Neuronal stem cell (in vitro differentiated cells): ENCODE data around the gene STXBP1.

ENCODE experiments used
- DNase-seq: peaks from one replicate; pipeline ENCODE4 v3.0.0-alpha.2; 2013; ENCODE audit warnings: low spot score
- H2AFZ ChIP-seq: one replicate; pipeline ENCODE4 v1.6.1; 2013; ENCODE audit warnings: mild to moderate bottlenecking, low read length, inconsistent platforms
- H2AK5ac ChIP-seq: 2 replicates; pipeline ENCODE4 v1.6.1; 2013; ENCODE audit warnings: low read depth, mild to moderate bottlenecking, inconsistent platforms, low read length, moderate library complexity, mixed read lengths
- H2BK120ac ChIP-seq: 2 replicates; pipeline ENCODE4 v1.6.1; 2013; ENCODE audit warnings: low read depth, mild to moderate bottlenecking, inconsistent platforms, low read length, moderate library complexity, mixed read lengths
- H2BK12ac ChIP-seq: one replicate; pipeline ENCODE4 v1.6.1; 2013; ENCODE audit warnings: low read length, inconsistent platforms
- H2BK15ac ChIP-seq: 2 replicates; pipeline ENCODE4 v1.6.1; 2013; ENCODE audit warnings: mild to moderate bottlenecking, low read length, inconsistent platforms, mixed read lengths
- H2BK5ac ChIP-seq: one replicate; pipeline ENCODE4 v1.6.1; 2013; ENCODE audit warnings: inconsistent platforms, mild to moderate bottlenecking, low read length, moderate library complexity
- H3K14ac ChIP-seq: one replicate; pipeline ENCODE4 v1.6.1; 2013; ENCODE audit warnings: low read length, inconsistent platforms
- H3K18ac ChIP-seq: 2 replicates; pipeline ENCODE4 v1.6.1; 2013; ENCODE audit warnings: low read length, inconsistent platforms
- H3K23ac ChIP-seq: 2 replicates; pipeline ENCODE4 v1.6.1; 2013; ENCODE audit warnings: low read depth, mild to moderate bottlenecking, mixed read lengths, low read length, inconsistent platforms; ENCODE audit not compliant: poor library complexity
- H3K27ac ChIP-seq: replicated peaks from 3 replicates; pipeline ENCODE4 v1.5.1; 2013; ENCODE audit warnings: low read length, inconsistent platforms
- H3K27me3 ChIP-seq, 3 experiments: 2 replicates each; pipeline ENCODE4 v1.6.1; 2013; ENCODE audit warnings: low read length in 3 of 3, mild to moderate bottlenecking in 2 of 3, inconsistent platforms in 1 of 3, low read depth in 1 of 3, mixed read lengths in 1 of 3, moderate library complexity in 1 of 3; ENCODE audit not compliant: control insufficient read depth in 3 of 3, insufficient read depth in 3 of 3
- H3K36me3 ChIP-seq, 2 donors: replicated peaks in 1 of 2; 2 replicates each; pipeline ENCODE4 v1.6.1; 2013; ENCODE audit warnings: low read length in 2 of 2; ENCODE audit not compliant: control insufficient read depth in 2 of 2, insufficient read depth in 2 of 2
- H3K4ac ChIP-seq: 2 replicates; pipeline ENCODE4 v1.6.1; 2013; ENCODE audit warnings: inconsistent platforms, mild to moderate bottlenecking, low read length, moderate library complexity
- H3K4me1 ChIP-seq, 2 donors: 1 replicate in 1 of 2; 2 replicates in 1 of 2; pipeline ENCODE4 v1.6.1; 2013; ENCODE audit warnings: low read length in 2 of 2, low read depth in 1 of 2; ENCODE audit not compliant: control insufficient read depth in 2 of 2, insufficient read depth in 1 of 2
- H3K4me2 ChIP-seq: one replicate; pipeline ENCODE4 v1.6.1; 2013; ENCODE audit warnings: mild to moderate bottlenecking, low read length, inconsistent platforms; ENCODE audit not compliant: insufficient read depth, poor library complexity, severe bottlenecking
- H3K4me3 ChIP-seq, 2 donors: 2 replicates each; pipeline ENCODE4 v1.5.1; 2013; ENCODE audit warnings: low read length in 2 of 2, mild to moderate bottlenecking in 2 of 2, inconsistent platforms in 1 of 2, moderate library complexity in 1 of 2
- H3K79me1 ChIP-seq: one replicate; pipeline ENCODE4 v1.6.1; 2013; ENCODE audit warnings: low read depth, mild to moderate bottlenecking, inconsistent platforms, low read length, moderate library complexity
- H3K9ac ChIP-seq: one replicate; pipeline ENCODE4 v1.6.1; 2013; ENCODE audit warnings: mild to moderate bottlenecking, low read depth, low read length, inconsistent platforms; ENCODE audit not compliant: poor library complexity
- H3K9me3 ChIP-seq, 2 donors: replicated peaks in 1 of 2; 2 replicates each; pipeline versions ENCODE3 to v1.6.1; 2013; ENCODE audit warnings: low read length in 2 of 2, mild to moderate bottlenecking in 2 of 2, inconsistent platforms in 1 of 2, low read depth in 1 of 2, mixed read lengths in 1 of 2, moderate library complexity in 1 of 2; ENCODE audit not compliant: control insufficient read depth in 2 of 2, insufficient read depth in 1 of 2
- H4K8ac ChIP-seq: one replicate; pipeline ENCODE4 v1.6.1; 2013; ENCODE audit warnings: low read depth, mild to moderate bottlenecking, inconsistent platforms, low read length, moderate library complexity
- H4K91ac ChIP-seq: one replicate; pipeline ENCODE4 v1.6.1; 2013; ENCODE audit warnings: low read length, low read depth, mild to moderate bottlenecking, inconsistent platforms; ENCODE audit not compliant: poor library complexity
- WGBS, 2 donors: extraction: QIAGEN DNeasy Blood & Tissue Kit; methylation state at CpG; one replicate each; pipeline ENCODE4 v1.1.7; 2013; ENCODE audit warnings: missing lambda C conversion rate in 2 of 2, mixed read lengths in 1 of 2; ENCODE audit not compliant: insufficient read length in 2 of 2, insufficient replicate concordance in 1 of 2; ENCODE audit errors: extremely low coverage in 2 of 2; 5-methylcytosine and 5-hydroxymethylcytosine counted together

Gene STXBP1

DNA sequence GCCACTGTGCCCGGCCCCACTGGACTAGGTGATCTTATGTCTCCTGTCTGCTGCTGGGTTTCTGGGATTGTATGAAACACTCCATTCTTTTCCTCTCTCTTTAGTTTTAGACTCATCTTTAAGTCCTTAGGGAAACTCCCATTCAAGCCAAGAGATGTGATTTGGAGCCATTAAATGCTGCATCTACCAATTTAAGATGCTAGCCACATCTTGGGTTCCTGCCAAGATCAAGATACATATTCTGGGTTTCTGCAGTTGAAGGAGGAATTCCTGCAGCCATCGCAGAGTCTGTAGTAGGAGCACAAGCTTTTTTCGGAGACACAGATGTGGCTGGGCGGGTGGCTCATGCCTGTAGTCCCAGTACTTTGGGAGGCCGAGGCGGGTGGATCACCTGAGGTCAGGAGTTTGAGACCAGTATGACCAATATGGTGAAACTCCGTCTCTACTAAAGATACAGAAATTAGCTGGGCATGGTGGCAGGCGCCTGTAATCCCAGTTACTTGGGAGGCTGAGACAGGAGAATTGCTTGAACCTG, 23.2 kb downstream of the STXBP1 start:
- Histone ChIP-seq H3K9me3 (no peaks in the 10 kb centered on the region), H3K79me1 (no peaks in the 10 kb centered on the region), H3K4ac (no peak overlapping the region), H3K4me3 (no peak overlapping the region), H3K18ac (no peak overlapping the region), H3K9ac (no peak overlapping the region), H2BK5ac (no peak overlapping the region), H4K91ac (no peak overlapping the region), H2AK5ac (no peak overlapping the region), H3K4me1 (peaks cover 0 to 4% of the 10 kb centered on the region in 2 donors), H3K36me3 (no peaks in the 10 kb centered on the region), H2BK12ac (no peak overlapping the region), H3K27ac (no peak overlapping the region), H2AFZ (no peak overlapping the region), H3K23ac (no peak overlapping the region), H3K27me3 (no peaks in the 10 kb centered on the region), H2BK15ac (no peak overlapping the region), H4K8ac (no peak overlapping the region), H3K4me2 (no peak overlapping the region), H3K14ac (no peak overlapping the region), H2BK120ac (no peak overlapping the region)
- DNase-seq: no peak
- no CpG with 5 or more reads among the region's 8 CpGs for WGBS, 2 donors

DNA sequence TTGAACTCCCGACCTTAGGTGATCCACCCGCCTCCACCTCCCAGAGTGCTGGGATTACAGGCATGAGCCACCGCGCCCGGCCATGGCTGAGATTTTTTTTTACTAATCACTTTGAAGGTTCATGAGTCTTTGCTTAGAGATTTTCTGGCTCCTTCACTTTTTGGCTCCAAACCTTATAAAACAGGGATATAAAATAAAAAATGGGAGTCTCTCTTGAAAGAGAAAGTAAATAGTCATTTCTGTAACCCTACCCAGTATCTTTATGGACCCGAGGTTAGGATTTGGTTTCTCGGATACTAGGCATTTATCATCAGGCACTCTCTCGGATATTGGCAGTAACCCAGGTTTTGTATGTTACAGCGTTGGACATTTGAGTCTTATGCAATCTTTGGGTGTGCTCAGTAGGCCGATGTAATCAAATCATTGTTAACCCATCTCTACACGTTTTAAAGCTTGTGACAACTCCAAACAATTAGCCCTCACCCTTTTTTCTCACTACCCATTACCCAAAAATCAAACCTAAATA, 25.3 kb downstream of the STXBP1 start:
- Histone ChIP-seq H4K8ac (no peak overlapping the region), H3K4ac (no peak overlapping the region), H2BK12ac (no peak overlapping the region), H3K14ac (no peak overlapping the region), H3K27me3 (no peaks in the 10 kb centered on the region), H3K9ac (no peak overlapping the region), H3K79me1 (no peaks in the 10 kb centered on the region), H2BK120ac (no peak overlapping the region), H3K36me3 (no peaks in the 10 kb centered on the region), H2AK5ac (no peak overlapping the region), H3K27ac (no peak overlapping the region), H2BK5ac (no peak overlapping the region), H2AFZ (no peak overlapping the region), H3K4me3 (no peak overlapping the region), H3K9me3 (no peaks in the 10 kb centered on the region), H3K18ac (no peak overlapping the region), H3K4me1 (peaks cover 0 to 4% of the 10 kb centered on the region in 2 donors), H4K91ac (no peak overlapping the region), H3K4me2 (no peak overlapping the region), H2BK15ac (no peak overlapping the region), H3K23ac (no peak overlapping the region)
- WGBS, 2 donors: no CpG with 5 or more reads among the region's 11 CpGs
- no peak for DNase-seq

DNA sequence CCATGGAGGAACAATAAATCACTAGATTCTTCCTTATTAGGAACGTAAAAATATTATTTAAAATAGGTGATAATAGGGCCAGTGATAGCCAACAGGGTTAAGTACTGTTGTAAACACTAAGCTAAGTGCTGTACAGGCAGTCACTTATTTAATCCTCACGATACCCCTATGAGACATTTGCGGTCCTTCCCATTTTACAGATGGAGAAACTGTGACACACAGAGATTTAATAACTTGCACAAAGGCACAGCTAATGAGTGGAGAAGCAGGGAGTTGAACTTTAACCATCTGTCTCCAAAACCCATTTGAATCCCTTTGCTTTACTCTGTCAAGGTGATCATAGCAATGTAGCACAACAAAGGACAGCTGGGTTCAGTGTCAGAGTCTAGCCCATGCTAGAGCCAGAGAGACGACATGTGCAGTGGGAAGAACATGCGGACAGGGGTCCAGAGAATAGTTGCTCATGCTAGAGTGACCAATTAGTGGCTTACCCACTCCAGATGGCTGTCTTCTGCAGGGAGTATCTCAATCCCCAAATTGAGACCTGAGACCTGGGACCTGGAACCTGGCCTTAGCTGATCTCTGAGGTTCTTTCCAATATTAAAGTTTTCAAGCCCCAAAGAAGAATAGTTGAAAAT, 28.9 kb downstream of the STXBP1 start:
- H3K18ac ChIP-seq: no peak overlapping the region
- no peak overlapping the region for H2BK120ac ChIP-seq
- H3K4me1 ChIP-seq: peaks cover 0 to 3% of the 10 kb centered on the region in 2 donors
- no peak overlapping the region for H2AFZ ChIP-seq
- H3K27ac ChIP-seq: no peak overlapping the region
- no peaks in the 10 kb centered on the region for H3K27me3 ChIP-seq
- no peaks in the 10 kb centered on the region for H3K79me1 ChIP-seq
- no peaks in the 10 kb centered on the region for H3K9me3 ChIP-seq
- no peak overlapping the region for H4K91ac ChIP-seq
- no peaks in the 10 kb centered on the region for H3K36me3 ChIP-seq
- H3K4me2 ChIP-seq: no peak overlapping the region
- no peak overlapping the region for H2AK5ac ChIP-seq
- no peak overlapping the region for H3K4me3 ChIP-seq
- no peak for DNase-seq
- WGBS, 2 donors: no CpG with 5 or more reads among the region's 5 CpGs
- H3K4ac ChIP-seq: no peak overlapping the region
- no peak overlapping the region for H2BK12ac ChIP-seq
- no peak overlapping the region for H3K23ac ChIP-seq
- no peak overlapping the region for H2BK5ac ChIP-seq
- H3K9ac ChIP-seq: no peak overlapping the region
- no peak overlapping the region for H4K8ac ChIP-seq
- no peak overlapping the region for H2BK15ac ChIP-seq
- no peak overlapping the region for H3K14ac ChIP-seq

DNA sequence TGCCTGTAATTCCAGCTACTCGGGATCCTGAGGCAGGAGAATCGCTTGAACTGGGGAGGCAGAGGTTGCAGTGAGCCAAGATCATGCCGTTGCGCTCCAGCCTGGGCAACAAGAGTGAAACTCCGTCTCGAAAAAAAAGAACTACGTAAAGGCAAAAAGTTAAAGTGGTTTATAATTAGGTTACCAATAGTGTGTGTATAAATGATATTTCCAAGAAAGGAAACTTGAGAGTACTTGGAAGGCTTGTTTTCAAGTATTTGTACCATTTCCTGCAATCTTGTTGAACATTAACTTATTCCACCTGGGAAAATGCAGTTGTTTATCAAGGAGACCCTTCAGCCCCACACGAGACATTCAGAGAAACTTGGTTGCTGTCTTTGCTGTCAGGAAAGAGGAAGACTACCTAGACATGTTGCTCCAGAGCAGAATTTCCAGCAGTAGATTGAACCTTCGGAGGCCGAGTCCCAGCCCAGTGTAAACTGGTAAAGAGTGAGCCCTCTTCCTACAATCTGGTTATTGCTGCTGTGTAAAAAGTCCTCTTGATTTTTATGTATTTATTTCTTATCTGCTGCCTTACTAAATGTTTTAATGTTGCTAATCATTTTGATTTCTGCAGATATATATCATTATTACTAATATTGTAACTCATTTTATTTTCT, 30.1 kb downstream of the STXBP1 start:
- Histone ChIP-seq H3K23ac (no peak overlapping the region), H2BK12ac (no peak overlapping the region), H2AK5ac (no peak overlapping the region), H3K27ac (no peak overlapping the region), H3K18ac (no peak overlapping the region), H3K4me3 (no peak overlapping the region), H4K8ac (no peak overlapping the region), H2BK15ac (no peak overlapping the region), H2AFZ (no peak overlapping the region), H3K4ac (no peak overlapping the region), H3K4me2 (no peak overlapping the region), H4K91ac (no peak overlapping the region), H3K14ac (no peak overlapping the region), H3K27me3 (no peaks in the 10 kb centered on the region), H2BK120ac (no peak overlapping the region), H2BK5ac (no peak overlapping the region), H3K36me3 (no peaks in the 10 kb centered on the region), H3K9ac (no peak overlapping the region), H3K79me1 (no peaks in the 10 kb centered on the region), H3K9me3 (no peaks in the 10 kb centered on the region), H3K4me1 (peaks cover 0 to 5% of the 10 kb centered on the region in 2 donors)
- WGBS, 2 donors: no CpG with 5 or more reads among the region's 10 CpGs
- no peak for DNase-seq
